Measurements from ENCODE around the gene IGF2R.

Gene IGF2R

DNA sequence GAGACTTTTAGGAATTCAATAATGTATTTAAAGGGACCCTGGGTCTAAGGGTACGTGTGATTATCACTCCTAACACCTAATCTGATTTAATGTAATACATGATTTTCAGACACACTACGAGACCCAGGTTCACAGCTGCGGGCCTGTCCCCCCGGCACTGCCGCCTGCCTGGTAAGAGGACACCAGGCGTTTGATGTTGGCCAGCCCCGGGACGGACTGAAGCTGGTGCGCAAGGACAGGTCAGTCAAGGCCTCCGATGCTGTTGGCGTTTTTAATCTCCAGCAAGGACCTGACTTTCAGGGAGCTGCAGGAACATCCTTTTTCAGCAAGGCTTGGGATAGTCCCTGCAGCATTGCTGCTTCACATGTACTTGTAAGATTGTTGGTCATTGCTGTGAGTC, 58.2 kb downstream of the IGF2R start:
- no peak for DNase-seq (ENCODE audit: low spot score)

- DNase-seq (ENCODE audit: low spot score) = no peak
These were observed 59.0 kb downstream of the IGF2R start for GRCh38 chr6:160027931-160028330.

DNA sequence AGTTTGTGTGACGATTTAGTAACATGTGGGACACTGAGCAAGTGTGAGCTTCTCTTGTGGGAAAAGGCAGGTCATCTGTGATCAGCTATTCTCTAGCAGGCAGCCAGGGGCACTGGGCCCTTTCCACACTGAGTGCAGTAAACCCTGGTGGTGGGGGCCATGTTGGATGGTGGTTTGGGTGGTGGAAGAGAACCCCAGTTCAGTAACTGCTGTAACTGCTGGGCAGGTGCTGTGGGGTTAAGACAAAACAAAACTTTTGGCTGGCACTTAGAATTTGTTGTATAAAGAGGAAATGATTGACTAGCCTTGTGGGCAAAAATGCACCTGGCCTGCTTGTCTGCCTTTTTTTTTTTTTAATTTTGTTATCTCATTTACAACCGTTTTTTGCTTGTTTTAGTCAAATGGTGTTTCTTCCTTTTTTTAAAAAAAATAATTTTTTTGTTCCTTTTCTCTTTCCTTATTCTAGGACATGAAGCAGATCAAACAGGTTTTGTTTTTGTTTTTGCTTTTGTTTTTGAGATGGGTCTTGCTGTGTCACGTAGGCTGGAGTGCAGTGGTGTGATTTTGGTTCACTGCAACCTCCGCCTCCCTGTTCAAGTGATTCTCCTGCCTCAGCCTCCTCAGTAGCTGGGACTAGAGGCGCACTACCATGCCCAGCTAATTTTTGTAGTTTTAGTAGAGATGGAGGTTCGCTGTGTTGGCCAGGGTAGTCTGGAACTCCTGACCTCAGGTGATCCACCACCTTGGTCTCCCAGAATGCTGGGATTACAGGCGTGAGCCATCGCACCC, 59.8 kb downstream of the IGF2R start:
- DNase-seq (ENCODE audit: low spot score) = no peak

DNA sequence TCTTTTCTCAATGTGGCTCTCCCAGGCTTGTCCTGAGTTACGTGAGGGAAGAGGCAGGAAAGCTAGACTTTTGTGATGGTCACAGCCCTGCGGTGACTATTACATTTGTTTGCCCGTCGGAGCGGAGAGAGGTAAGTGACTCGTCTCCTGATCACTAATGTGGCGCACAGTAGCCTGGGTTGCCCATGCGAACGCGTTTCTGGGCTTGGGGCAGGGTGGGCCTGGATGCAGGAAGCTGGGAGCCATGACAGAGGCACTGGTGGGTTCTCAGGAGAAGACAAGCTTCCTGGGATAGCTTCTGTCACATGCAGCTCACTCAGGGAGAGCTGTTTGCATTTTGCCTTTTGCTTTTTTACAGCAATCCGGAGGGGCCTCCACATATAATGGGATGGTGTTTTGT, 60.6 kb downstream of the IGF2R start:
- no peak for DNase-seq (ENCODE audit: low spot score)

DNA sequence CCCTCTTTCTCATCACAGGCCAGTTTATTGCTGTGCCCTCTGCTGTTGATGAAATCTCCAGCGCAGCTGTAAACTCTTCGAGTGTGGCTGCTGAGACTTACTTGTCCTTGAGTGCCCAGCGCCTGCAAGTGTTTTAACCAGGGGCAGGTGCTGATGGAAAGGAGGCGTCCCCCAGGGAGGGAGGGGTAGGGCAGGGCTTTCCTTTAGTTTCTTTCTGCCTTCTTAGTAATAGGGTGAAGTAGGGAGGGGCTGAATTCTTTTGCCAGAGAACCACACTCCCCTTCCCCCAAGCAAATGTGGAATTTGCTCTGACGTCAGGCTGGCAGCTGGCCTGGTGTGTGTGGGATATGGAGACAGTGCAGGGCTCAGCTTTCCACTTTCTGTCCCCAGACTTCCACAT, 61.2 kb downstream of the IGF2R start:
- DNase-seq (ENCODE audit: low spot score) = peak; percentile 89

DNA sequence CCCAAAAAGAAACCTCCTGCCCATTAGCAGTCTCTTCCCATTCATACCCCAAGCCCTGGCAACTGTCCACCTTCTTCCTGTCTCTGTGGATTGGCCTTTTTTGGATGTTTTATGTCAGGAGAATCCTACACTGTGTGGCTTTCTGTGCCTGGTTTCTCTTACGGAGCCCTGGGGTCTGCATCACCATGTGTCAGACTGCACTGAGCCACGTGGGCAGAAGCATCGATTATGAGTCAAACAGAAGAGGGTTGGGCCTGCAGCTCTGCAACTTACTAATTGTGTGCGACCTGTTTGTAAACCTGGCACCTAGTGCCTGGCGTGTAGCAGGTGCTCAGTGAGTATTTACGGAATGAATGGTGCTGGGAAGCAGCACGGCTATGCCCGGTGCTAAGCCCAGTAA, 62.6 kb downstream of the IGF2R start:
- DNase-seq (ENCODE audit: low spot score) = no peak

DNA sequence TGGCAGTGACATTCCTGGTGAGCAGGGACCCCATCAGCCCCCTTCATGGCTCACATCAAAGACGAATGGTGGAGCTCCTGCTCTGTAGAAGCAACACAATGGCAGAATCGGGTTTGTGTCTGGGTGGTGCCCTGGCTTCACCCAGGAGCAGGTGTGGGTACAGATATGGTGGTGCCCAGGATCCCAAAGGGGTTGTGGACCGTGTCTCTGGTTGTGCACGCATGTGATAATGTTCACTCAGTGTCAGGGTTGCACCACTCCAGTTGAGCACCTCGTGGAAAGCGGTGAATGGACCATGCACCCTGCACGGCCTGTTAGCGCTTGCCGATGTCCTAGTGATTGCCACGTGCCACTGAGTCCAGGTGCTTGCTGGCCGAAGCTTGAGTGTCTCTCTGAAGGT, 63.0 kb downstream of the IGF2R start:
- DNase-seq (ENCODE audit: low spot score) = no peak

- DNase-seq (ENCODE audit: low spot score) = no peak
These were observed 63.7 kb downstream of the IGF2R start for GRCh38 chr6:160032538-160032937.

- DNase-seq (ENCODE audit: low spot score) = no peak
These were observed 65.4 kb downstream of the IGF2R start for GRCh38 chr6:160034036-160034930.

DNA sequence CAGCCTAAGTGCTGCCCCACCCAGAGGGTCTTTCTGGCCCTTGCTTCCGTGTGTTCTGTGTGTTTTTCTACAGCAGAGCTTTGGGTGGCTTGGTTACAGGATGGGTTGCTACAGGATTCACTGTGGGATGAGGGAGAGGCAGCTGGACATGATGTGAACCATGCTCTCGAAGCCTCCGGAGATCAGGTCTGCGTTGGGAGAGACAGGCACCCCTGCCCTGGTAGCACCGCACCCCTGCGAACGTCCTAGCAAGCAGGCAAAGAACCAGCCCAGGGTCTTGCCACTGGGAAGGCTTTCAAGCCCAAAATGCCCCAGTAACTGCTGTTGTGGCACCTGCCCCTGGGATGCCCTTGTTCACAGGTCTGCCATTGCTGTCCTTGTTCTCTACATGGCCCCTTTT, 66.4 kb downstream of the IGF2R start:
- no peak for DNase-seq (ENCODE audit: low spot score)

DNA sequence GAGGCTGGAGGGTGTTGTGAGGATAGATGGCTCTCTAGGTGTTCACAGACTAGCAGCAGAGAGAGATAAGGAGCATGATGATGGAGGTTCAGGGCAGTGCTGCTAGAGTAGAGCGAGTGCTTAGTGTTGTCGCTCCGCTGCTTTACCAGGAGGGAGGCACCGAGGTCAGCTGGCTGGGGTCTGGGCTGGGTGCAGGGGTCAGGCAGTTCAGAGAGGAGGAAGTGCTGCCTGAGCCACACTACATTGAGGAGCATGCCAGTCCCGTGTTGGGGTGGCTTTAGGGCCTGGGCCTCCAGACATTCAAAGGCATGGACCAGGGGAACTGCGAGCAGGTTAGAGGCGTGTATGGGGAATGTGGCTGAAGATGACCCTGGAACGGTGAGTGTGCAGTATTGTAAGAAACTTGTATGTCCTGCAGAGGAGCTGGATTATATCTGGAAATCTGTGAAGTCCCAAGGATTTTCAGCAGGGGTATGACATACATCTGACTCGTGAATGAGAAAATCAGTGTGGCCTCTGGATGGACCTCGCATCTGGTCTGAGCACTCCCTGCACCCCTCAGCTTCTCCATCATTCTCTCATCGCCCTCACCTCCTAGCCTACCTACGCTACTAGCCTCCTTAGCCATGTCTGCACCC, 66.9 kb downstream of the IGF2R start:
- no peak for DNase-seq (ENCODE audit: low spot score)

DNA sequence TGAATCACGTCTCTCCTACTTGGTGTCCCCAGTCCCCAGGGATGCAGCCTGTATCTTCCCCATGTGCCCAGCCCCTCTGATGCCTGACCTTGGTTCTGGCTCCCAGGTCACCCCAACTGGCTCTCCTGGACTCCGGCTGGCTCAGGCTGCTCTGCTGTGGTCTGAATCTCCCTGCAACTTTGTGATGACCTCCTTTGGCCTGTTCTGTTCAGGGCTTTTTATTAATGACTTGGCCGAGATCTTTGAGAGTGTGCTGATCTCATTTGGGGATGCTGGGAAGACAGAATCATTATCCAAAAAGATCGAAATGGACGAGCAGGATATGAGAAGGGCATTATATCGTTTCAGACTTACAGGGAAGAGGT, 67.4 kb downstream of the IGF2R start:
- DNase-seq (ENCODE audit: low spot score) = no peak

DNA sequence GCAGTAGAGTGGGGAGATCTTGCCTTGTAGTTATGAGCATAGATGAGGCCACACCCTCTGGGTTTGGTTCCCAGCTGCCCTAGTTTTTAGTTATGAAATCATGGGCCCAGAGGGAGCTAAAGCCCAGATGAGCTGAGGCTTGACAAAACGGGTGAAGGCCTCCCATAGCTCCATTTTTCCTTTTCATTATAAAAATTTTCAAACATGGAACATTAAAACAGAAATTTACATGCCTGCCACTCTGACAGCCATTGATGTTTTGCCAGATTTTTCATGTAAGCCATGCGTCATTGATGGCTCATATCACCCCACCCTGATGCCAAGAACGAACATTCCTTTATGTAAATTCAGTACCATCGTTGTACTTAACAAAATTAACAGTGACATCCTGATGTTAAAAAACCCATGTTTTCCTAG, 67.9 kb downstream of the IGF2R start:
- DNase-seq (ENCODE audit: low spot score) = peak; percentile 76

DNA sequence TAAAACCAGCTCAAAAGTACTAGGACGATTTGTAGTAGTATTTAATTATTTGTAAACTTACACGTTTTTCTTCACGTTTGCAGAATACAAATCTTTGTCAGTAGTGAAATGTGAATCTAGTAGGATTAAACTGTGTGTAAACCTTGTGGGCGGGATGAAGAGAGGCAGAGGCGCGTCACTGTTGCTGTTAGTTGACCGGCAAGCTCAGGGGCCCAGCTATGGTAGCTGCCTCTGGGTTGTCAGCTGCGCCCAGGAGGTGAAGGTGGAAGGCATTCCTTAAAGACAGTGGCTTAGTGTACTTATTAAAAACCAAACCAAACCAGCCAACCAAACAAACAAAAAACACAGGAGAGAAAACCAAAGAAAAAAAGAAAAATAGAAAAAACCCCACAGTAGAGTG, 69.6 kb downstream of the IGF2R start:
- no peak for DNase-seq (ENCODE audit: low spot score)

- no peak for DNase-seq (ENCODE audit: low spot score)
These were observed 70.6 kb downstream of the IGF2R start for GRCh38 chr6:160039441-160039840.

DNA sequence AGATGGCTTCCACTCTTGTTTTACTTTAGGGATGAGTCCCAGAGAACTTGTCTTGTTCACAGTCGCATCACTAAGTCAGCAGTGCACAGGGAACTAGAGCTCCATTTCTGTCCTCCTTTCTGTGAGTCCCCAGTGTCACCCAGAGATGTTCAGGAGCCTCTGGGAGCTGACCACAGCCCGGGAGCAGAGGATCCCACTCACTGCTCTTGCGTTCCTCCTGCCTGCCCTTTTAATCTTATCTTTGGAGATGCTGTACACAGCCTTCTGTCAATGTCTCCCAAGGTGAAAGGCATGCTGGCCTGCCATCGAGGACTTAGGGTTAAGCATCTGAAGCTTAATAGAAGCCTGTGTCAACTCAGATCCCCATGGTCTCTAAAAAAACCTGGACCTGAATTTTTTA, 71.2 kb downstream of the IGF2R start:
- DNase-seq (ENCODE audit: low spot score) = no peak

DNA sequence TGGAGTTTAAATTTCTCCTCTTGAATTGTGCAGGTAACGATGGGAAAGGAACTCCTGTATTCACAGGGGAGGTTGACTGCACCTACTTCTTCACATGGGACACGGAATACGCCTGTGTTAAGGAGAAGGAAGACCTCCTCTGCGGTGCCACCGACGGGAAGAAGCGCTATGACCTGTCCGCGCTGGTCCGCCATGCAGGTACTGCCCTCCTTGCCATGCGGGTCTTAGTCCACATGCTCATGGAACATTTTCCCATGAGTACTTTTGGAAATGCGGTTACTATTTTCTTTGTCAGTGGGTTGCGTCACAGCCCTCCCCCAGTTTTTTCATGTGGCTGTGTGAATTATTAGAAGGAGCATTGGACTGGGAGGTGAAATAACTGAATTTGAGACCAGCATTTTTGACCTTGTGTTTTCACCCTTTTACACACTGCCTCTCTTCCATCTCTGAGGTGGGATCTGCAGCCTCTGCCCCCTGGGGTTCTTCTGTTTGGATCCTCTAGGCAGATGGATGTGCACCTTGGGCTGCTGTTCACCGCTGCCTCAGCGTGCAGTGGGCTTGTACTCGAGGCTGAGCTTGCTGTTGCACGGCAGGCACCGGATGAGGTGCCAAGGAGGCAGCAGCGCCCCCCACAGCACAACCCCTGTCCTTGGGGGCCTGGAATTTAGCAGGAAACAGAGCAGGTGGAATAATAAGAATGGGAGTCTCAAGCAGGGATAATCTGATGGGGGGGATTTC, 71.8 kb downstream of the IGF2R start:
- no peak for DNase-seq (ENCODE audit: low spot score)

DNA sequence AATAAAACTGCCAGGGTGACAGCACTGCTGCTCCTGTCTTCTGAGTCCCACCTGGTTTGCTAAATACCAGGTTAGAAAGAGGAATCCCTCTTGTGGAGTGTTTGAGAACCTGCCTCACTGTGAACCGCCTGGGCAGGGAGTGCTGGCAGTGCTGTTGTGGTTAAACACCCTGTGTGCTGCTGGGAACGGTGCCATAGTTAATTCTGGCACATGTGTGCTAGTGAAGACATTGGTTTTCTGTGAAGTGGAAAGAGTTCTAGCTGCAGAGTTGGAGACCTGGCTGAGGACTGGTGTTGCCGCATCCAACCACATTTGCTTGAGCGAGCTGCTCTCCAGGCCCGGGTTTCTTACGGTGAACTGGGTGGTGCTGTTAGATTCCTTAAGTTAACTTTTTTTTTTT, 72.7 kb downstream of the IGF2R start:
- DNase-seq (ENCODE audit: low spot score) = peak; percentile 19

DNA sequence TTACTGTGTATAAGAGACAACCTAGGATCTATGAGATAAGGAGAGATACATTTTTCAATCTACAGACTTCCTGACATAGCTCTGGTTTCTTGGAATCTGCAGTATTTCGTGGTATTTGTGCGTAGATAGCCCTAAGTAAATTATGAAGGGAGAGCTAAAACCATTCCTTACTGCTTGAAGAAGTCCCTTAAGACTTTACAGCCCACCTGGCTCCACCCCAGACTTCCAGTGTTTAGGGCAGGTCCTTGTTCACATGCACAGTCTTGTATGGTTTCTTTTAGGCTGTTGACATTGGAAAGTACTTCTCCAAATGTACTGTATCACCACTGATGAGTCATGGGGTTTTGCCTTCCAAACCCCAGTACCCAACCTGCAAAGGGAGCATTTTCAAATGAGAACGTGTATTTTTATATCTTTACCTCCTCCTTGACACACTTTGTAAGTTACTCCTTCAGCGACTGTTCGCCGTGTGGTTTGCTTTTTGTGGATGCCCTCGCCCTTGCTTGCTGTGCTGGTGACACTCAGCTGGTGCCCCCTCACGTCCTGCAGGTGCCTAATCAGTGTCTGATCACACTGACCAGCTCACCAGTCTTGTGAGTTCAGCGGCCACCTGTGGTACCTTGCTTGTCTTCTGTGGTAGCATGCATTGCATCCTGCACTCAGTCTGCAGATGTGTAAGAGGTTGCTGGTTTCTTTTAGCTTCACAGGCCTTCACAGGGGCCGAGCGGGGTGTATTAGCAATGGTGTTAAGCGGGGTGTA, 73.3 kb downstream of the IGF2R start:
- peak; percentile 55 for DNase-seq (ENCODE audit: low spot score)

DNA sequence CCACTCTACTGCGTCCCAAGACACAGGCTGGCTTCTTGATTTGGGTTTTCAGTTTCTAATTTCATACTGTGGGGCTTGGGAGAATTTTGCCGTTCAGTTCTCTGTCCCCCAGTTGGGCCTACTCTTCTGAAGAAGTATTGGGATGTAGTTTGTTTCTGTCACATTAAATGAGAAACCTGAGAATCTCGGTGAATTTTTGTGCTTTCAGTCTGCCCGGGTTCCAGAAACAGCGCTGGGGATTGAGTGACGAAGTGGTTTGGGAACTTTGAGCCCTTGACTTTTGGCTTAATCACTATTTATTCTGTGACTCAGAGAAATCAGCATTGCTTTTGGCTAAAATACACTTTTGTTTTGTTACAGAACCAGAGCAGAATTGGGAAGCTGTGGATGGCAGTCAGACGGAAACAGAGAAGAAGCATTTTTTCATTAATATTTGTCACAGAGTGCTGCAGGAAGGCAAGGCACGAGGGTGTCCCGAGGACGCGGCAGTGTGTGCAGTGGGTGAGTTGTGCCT, 74.0 kb downstream of the IGF2R start:
- DNase-seq (ENCODE audit: low spot score) = peak; percentile 78

DNA sequence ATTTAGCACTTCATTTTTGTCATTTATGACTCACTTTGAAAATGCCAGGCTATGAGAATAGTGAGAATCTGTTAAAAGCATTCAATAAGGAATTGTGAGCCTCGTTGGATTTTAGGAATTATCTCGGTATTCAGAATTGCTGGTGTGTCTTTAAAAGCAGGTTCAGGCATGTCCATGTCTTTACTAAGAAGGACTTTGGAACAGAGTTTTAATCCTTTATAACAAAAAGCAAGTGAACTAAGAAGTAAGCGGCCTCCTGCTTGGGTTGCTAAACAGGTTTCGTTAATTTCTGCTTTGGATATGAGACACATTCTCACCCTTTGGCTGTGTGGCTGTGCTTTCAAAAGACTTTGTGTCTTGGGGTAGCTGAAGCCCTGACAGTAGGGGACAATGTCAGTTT, 74.9 kb downstream of the IGF2R start:
- no peak for DNase-seq (ENCODE audit: low spot score)
